Stimulated activated CD4-positive, alpha-beta T cell treated with anti-CD3 and anti-CD28 coated beads, Interleukin-15, amount 100 ng/mL, for 1 hour (primary cell): ENCODE measurements around the gene PWP2.
A peak's percentile ranks its signal among the peaks of the same experiment; 100 is the strongest.
"Not testable (repeated sequence)": the region's sequence is repeated elsewhere in the genome, so short reads cannot be mapped to it uniquely, and the experiment has no call there.

ENCODE experiments used
- DNase-seq, 2 donors: peaks; one replicate each; pipeline ENCODE4 v3.0.0-alpha.2; 2020; ENCODE audit warnings: low read depth in 1 of 2, low spot score in 1 of 2

Gene PWP2

GRCh38 chr21:44133715-44134057, 26.5 kb downstream of the PWP2 start:
- DNase-seq = not testable (repeated sequence)

- DNase-seq = not testable (repeated sequence)
These were observed 27.5 kb downstream of the PWP2 start for GRCh38 chr21:44134732-44135131.

DNA sequence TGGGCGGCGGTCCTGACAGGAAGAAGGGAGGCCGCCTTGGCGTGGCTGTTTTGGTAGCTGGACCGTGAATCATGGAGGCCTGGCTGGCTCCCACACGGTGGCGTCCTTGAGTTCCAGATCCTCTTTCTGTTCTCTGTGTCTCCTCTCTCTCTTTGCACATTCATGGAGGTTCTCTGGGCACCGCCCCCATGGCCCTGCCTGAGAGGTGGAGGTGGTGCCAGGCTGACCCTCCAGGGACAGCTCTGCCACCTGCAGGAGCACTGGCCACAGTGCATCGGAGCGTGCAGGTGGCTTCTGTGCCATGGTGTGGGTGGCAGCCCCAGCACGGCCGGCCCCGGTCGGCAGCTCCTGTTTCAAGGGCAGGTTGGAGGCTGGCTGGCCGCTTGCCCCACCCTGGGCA, 30.8 kb downstream of the PWP2 start:
- not testable (repeated sequence) for DNase-seq

GRCh38 chr21:44139787-44140551, 32.8 kb downstream of the PWP2 start:
- DNase-seq = not testable (repeated sequence)

DNA sequence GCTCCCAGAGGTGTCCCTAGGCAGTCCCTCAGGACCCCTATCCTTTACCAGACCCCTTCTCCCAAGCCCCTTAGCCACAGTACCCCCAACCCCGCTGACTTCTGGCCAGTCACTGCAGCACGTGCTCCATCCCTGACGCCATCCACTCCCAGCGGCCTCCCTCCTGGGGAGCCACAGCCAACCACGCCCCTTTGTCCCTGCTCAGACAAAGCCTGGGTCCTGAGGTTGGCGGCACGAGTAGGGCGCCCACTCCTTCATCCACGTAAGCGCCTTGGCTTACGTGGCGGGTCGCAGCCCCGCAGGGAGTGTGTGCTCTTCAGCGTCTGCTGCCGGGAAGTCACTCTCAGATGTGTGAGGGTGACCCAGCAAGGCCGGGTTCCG, 33.3 kb downstream of the PWP2 start:
- not testable (repeated sequence) for DNase-seq

DNA sequence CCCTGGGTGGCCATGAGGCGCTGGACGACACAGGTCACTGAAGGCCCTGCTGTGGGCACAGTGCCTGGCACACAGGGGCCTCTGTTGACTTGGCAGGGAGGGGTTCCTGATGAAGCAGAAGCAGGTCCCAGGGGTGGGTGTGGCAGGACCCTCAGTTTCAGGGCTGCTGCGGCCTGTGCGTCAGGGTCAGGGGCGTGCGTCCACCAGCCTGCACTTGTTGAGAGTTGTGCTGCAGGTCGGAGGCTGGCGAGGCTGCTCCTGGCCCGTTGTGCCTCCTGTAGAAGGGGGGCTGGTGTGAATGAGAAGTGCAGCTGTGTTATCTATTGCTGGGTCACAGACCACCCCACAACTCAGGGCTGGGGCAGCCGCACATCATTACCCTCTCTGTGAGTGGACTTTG, 35.3 kb downstream of the PWP2 start:
- DNase-seq = not testable (repeated sequence)

GRCh38 chr21:44143380-44143779, 36.2 kb downstream of the PWP2 start:
- DNase-seq = not testable (repeated sequence)

DNA sequence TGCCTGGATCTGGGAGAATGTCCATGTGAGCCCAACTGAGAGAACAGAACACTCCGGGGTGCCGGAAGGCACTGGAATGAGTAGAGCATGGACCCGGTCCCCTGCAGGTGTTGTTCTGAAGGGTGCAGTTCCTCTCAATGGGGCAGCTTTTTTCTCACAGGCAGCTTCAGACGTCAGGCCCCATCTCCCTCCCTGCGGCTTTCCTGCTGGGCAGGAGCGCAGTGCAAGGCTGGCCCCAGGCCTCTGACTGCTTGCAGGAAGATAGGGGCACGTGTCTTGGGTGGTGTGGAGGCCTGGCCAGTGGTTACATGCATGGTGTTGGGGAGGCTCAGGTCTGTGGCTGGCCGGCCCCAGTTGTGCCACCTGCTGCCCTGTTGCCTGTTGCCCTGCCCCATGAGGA, 36.8 kb downstream of the PWP2 start:
- DNase-seq = not testable (repeated sequence)

- DNase-seq = not testable (repeated sequence)
These were observed 37.8 kb downstream of the PWP2 start for GRCh38 chr21:44144784-44145602.

DNA sequence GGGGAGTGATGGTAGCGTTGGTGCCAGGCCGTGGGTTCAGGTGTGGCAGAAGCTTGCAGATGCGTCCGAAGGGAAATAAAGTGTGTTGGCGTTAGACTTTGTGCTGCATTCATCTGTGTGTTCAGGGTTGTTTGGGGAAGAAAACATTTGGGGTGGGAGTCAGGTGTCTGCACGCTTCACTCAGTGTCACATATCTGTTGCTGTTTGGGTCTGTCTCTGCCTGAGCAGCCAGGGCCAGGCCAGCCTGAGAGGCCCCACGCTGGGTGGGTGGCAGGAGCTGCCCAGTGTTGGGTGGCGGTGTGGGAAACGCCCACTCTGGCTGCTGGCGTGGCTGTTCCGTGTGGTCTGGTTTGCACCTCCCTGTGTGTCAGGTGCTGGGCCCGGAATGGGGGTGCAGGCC, 38.4 kb downstream of the PWP2 start:
- not testable (repeated sequence) for DNase-seq

DNA sequence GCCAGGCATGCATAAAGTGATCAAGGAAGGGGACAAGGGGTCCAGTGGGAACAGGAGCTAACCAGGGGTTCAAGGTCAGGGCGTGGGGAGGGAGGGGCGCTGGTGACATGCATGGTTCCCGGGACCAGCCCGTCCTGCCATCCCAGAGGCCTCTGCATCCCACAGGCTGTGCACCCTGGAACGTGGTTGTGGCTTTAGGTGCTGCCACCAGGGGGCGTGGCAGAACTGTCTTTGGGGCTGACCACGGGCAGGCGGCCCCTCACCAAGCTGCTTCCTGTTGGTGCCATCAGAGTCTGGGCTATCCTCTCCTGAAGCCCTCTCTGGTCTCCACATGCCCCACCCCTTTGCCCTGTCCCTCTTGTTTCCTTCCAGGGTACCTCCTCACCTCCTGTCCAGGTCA, 39.9 kb downstream of the PWP2 start:
- not testable (repeated sequence) for DNase-seq

- DNase-seq = not testable (repeated sequence)
These were observed 43.1 kb downstream of the PWP2 start for GRCh38 chr21:44150255-44150654.

- DNase-seq = not testable (repeated sequence)
These were observed 46.2 kb downstream of the PWP2 start for GRCh38 chr21:44153214-44153888.

GRCh38 chr21:44153889-44154228, 46.7 kb downstream of the PWP2 start:
- DNase-seq = peak; percentile 1 to 24

- DNase-seq = not testable (repeated sequence)
These were observed 47.6 kb downstream of the PWP2 start for GRCh38 chr21:44154816-44155230.

- DNase-seq = not testable (repeated sequence)
These were observed 48.2 kb downstream of the PWP2 start for GRCh38 chr21:44155231-44155993.

DNA sequence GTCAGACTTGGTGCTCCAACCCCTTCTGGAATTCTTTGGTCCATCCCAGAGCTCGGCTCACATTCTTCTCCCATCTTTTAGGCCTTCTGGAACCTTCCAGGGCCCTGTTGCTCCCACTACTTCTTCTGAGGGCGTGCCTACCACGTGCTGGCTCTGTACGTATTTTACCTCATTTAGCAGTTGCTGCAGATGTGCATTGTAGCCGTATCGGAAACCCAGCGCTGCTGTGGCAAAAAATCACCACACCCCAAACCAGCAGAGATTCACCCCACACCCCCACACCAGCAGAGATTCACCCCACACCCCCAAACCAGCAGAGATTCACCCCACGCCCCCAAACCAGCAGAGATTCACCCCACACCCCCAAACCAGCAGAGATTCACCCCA, 48.8 kb downstream of the PWP2 start:
- DNase-seq = not testable (repeated sequence)

DNA sequence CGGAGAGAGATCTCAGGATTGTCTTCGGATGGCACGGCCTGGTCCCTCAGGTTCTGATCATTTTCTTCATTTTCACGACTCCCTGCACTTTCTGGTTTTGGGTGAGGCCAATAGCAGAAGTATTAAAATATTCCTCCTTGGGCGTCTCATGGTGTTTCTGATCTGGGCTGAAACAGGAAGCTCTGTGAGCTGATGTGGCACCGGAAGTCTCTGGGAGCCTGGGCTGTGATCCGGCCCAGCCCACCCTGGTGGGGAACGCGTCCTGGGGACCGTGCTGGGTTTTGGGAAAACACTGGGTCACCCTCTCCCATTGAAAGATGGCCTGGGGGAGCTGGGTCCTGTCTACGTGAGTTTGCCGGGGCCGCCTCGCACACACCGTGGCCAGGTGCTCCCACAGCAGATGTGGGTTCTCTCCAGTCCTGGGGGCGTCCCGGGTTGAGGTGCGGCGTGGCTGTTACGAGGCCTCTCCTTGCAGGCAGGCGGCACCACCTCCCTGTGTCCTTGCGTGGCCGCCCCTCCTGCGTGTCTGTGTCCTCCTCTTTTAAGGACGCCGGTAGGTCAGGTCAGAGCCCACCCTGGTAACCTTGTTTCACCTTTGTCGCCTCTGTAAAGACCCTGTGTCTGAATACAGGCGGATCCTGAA, 50.4 kb downstream of the PWP2 start:
- DNase-seq = not testable (repeated sequence)

DNA sequence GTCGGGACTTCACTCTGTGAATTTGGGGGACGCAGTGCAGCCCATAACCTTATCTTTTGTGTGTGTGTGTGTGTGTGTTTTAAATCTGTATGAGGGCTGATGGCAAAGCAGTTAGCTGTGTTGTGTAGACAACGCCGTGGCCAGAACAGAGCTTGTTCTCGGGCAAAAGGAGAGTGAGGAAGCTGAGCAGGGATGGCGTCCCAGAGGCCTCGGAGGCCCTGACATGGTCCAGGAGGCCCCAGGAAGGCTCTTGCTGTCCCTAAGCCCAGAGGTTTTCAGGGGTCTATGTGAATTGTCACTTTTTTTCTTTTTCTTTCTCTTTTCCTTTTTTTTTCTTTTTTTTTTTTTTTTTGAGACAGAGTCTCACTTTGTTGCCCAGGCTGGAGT, 50.9 kb downstream of the PWP2 start:
- not testable (repeated sequence) for DNase-seq
